Measurements from ENCODE around the gene VIT.

DNA sequence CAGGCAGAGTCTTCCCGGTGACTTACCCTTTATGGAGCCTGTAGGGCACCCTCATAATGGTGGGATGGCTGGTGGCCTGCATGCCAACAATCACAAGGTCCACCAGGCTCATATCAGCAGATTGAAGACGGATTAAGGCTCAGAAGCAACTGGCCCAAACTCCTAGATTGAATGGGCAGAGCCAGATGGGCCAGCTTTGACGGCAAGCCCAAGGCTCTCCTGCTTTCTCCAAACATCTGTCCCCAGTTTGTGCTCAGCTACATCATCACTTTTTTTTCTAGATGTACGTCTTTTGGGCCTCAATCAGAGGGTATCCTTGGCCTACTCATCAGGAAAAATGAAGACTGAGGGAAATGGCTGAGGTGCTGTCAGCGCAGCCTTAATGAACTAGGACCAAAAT lies 114.6 kb downstream of the VIT start:
- TF ChIP-seq, protein P1, sequence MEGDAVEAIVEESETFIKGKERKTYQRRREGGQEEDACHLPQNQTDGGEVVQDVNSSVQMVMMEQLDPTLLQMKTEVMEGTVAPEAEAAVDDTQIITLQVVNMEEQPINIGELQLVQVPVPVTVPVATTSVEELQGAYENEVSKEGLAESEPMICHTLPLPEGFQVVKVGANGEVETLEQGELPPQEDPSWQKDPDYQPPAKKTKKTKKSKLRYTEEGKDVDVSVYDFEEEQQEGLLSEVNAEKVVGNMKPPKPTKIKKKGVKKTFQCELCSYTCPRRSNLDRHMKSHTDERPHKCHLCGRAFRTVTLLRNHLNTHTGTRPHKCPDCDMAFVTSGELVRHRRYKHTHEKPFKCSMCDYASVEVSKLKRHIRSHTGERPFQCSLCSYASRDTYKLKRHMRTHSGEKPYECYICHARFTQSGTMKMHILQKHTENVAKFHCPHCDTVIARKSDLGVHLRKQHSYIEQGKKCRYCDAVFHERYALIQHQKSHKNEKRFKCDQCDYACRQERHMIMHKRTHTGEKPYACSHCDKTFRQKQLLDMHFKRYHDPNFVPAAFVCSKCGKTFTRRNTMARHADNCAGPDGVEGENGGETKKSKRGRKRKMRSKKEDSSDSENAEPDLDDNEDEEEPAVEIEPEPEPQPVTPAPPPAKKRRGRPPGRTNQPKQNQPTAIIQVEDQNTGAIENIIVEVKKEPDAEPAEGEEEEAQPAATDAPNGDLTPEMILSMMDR (IDR thresholded peaks at IDR 0.05; ENCODE audit: insufficient read depth, low read length), result no peak
- TF ChIP-seq POLR2AphosphoS5 (IDR thresholded peaks at IDR 0.05; ENCODE audit: low read depth) (no peak), SPI1 (IDR thresholded peaks at IDR 0.05; ENCODE audit: borderline replicate concordance, low read depth) (no peak)
- TF ChIP-seq, protein P2, sequence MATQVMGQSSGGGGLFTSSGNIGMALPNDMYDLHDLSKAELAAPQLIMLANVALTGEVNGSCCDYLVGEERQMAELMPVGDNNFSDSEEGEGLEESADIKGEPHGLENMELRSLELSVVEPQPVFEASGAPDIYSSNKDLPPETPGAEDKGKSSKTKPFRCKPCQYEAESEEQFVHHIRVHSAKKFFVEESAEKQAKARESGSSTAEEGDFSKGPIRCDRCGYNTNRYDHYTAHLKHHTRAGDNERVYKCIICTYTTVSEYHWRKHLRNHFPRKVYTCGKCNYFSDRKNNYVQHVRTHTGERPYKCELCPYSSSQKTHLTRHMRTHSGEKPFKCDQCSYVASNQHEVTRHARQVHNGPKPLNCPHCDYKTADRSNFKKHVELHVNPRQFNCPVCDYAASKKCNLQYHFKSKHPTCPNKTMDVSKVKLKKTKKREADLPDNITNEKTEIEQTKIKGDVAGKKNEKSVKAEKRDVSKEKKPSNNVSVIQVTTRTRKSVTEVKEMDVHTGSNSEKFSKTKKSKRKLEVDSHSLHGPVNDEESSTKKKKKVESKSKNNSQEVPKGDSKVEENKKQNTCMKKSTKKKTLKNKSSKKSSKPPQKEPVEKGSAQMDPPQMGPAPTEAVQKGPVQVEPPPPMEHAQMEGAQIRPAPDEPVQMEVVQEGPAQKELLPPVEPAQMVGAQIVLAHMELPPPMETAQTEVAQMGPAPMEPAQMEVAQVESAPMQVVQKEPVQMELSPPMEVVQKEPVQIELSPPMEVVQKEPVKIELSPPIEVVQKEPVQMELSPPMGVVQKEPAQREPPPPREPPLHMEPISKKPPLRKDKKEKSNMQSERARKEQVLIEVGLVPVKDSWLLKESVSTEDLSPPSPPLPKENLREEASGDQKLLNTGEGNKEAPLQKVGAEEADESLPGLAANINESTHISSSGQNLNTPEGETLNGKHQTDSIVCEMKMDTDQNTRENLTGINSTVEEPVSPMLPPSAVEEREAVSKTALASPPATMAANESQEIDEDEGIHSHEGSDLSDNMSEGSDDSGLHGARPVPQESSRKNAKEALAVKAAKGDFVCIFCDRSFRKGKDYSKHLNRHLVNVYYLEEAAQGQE (IDR thresholded peaks at IDR 0.05; ENCODE audit: insufficient replicate concordance, low read depth), result no peak

Measured in HL-60 (cell line).